ENCODE measurements around the gene EPSTI1. TPM values are rescaled to one million over a fixed set of nuclear protein-coding genes. Genes with fewer than 3 reads are reported as not detected.

The EPSTI1 gene
- total RNA-seq, 3 donors from 2014 or later: 5.0 to 6.6 (median 5.1) TPM

DNA sequence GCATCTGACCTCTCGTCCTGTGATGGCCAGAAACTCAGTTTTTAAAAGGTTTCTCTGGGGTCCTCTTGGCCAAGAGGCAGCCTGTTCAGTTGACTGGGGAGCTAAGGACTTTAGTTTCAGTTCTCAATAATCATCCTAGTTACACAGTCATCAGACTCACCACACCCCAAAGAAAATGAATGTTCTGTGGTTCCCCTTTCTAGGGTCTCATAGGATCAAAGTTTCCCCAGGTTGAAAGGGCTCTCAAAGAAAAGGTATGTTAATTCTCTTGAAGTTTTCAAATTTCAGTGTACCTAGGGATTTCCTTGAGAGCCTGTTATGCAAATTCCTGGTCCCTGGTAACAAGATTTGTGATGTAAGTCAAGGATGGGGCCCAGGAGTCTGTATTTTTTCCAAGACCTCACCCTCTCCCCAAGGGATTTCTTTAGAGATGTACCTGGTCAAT, 115.7 kb downstream of the EPSTI1 start:
- intact Hi-C loops (cut with DNase I; ENCODE audit: low total_unique reads): no loop called here

GRCh38 chr13:42875475-42876269, 116.4 kb downstream of the EPSTI1 start:
- intact Hi-C loops (cut with DNase I; ENCODE audit: low total_unique reads): no loop called here
- peak overlapping the region in 1 of 2 donors; percentile 5 for H3K27ac ChIP-seq
- no peak for TF ChIP-seq POLR2A (IDR thresholded peaks at IDR 0.05)
- no peak for TF ChIP-seq POLR2AphosphoS5 (IDR thresholded peaks at IDR 0.05)
- TF ChIP-seq CTCF (IDR thresholded peaks at IDR 0.05): no peak
- no peaks in the 10 kb centered on the region for H3K36me3 ChIP-seq
- no peaks in the 10 kb centered on the region for H3K27me3 ChIP-seq
- H3K9me3 ChIP-seq: no peaks in the 10 kb centered on the region
- H3K4me3 ChIP-seq: no peak overlapping the region
- no peaks in the 10 kb centered on the region for H3K4me1 ChIP-seq
- DNase-seq (ENCODE audit: low spot score in 2 of 2): no peak

More for the DNA sequence above, 115.7 kb downstream of the EPSTI1 start:
- peak overlapping the region; percentile 0 to 5 for H3K27ac ChIP-seq
- no peak for TF ChIP-seq POLR2A (IDR thresholded peaks at IDR 0.05)
- TF ChIP-seq POLR2AphosphoS5 (IDR thresholded peaks at IDR 0.05): no peak
- TF ChIP-seq CTCF (IDR thresholded peaks at IDR 0.05): no peak
- H3K27me3 ChIP-seq: no peaks in the 10 kb centered on the region
- no peak overlapping the region for H3K4me3 ChIP-seq
- no peaks in the 10 kb centered on the region for H3K4me1 ChIP-seq
- H3K36me3 ChIP-seq: no peaks in the 10 kb centered on the region
- no peak for DNase-seq (ENCODE audit: low spot score in 2 of 2)
- no peaks in the 10 kb centered on the region for H3K9me3 ChIP-seq

GRCh38 chr13:42874221-42874620, 117.8 kb downstream of the EPSTI1 start:
- H3K4me1 ChIP-seq: no peaks in the 10 kb centered on the region
- no peak overlapping the region for H3K4me3 ChIP-seq
- H3K27me3 ChIP-seq: no peaks in the 10 kb centered on the region
- DNase-seq (ENCODE audit: low spot score in 2 of 2): no peak
- no peak for TF ChIP-seq POLR2AphosphoS5 (IDR thresholded peaks at IDR 0.05)
- TF ChIP-seq POLR2A (IDR thresholded peaks at IDR 0.05): no peak
- no peak for TF ChIP-seq CTCF (IDR thresholded peaks at IDR 0.05)
- intact Hi-C loops (cut with DNase I; ENCODE audit: low total_unique reads): no loop called here
- no peak overlapping the region for H3K27ac ChIP-seq
- H3K36me3 ChIP-seq: no peaks in the 10 kb centered on the region
- H3K9me3 ChIP-seq: no peaks in the 10 kb centered on the region

DNA sequence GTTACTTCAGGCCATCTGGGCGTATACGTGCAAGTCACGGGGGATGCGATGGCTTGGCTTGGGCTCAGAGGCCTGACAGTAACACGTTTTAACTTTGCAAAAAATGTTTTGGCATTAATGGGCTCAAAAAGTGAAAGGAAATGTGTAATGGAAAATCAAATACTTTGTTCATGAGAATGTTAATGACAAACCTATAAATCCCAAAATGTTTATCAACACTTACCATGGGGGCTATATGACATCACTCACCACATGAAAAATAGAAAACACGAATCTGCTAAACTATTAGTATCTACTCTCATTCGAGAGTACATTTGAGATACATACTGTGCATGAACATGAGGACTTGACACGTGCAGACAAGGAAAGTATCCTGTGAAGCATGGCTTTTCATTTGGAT, 119.0 kb downstream of the EPSTI1 start:
- H3K4me1 ChIP-seq: no peaks in the 10 kb centered on the region
- H3K36me3 ChIP-seq: no peaks in the 10 kb centered on the region
- H3K27ac ChIP-seq: no peak overlapping the region
- H3K27me3 ChIP-seq: no peaks in the 10 kb centered on the region
- TF ChIP-seq POLR2A (IDR thresholded peaks at IDR 0.05) (no peak), POLR2AphosphoS5 (IDR thresholded peaks at IDR 0.05) (no peak), CTCF (IDR thresholded peaks at IDR 0.05) (no peak)
- intact Hi-C loops (cut with DNase I; ENCODE audit: low total_unique reads): no loop called here
- no peak overlapping the region for H3K4me3 ChIP-seq
- no peak for DNase-seq (ENCODE audit: low spot score in 2 of 2)
- no peaks in the 10 kb centered on the region for H3K9me3 ChIP-seq

GRCh38 chr13:42867232-42867631, 124.8 kb downstream of the EPSTI1 start:
- Histone ChIP-seq H3K4me1 (no peaks in the 10 kb centered on the region), H3K27ac (no peak overlapping the region), H3K36me3 (no peaks in the 10 kb centered on the region), H3K4me3 (no peak overlapping the region), H3K27me3 (no peaks in the 10 kb centered on the region), H3K9me3 (no peaks in the 10 kb centered on the region)
- DNase-seq (ENCODE audit: low spot score in 2 of 2): no peak
- TF ChIP-seq CTCF (IDR thresholded peaks at IDR 0.05): no peak
- TF ChIP-seq POLR2A (IDR thresholded peaks at IDR 0.05): no peak
- TF ChIP-seq POLR2AphosphoS5 (IDR thresholded peaks at IDR 0.05): no peak
- intact Hi-C loops (cut with DNase I; ENCODE audit: low total_unique reads): no loop called here

Measured in breast epithelium (tissue), 4 donors.